AG04449 (cell line): ENCODE measurements around the gene SCUBE1.

Experiments
- CTCF ChIA-PET: fragments of 350-600 bp; formaldehyde crosslinking; extraction: SDS; loops from one replicate; lab custom pipeline; 2021; ENCODE audit warnings: antibody characterized with exemption; lab: Yijun Ruan, JAX
- POLR2A ChIA-PET: fragments of 400-600, 350-600 bp; formaldehyde crosslinking; extraction: SDS; loops from one replicate; lab custom pipeline; 2020; ENCODE audit warnings: antibody characterized with exemption, inconsistent platforms; lab: Yijun Ruan, JAX
- DNase-seq: peaks from one replicate; pipeline ENCODE4 v3.0.0-alpha.2; 2010; ENCODE audit warnings: low read depth, low spot score
- H3K4me3 ChIP-seq: 2 replicates; pipeline ENCODE4 v1.5.1; 2011; ENCODE audit warnings: low read depth, mild to moderate bottlenecking, control low read depth, low read length
- TF ChIP-seq, protein P1 (sequence below): IDR thresholded peaks from one replicate; pipeline ENCODE4 v1.5.1; 2011; ENCODE audit warnings: mild to moderate bottlenecking, moderate library complexity, low read length, control low read depth, inconsistent platforms; ENCODE audit not compliant: insufficient read depth; ENCODE audit errors: missing control alignments

SCUBE1 gene

DNA sequence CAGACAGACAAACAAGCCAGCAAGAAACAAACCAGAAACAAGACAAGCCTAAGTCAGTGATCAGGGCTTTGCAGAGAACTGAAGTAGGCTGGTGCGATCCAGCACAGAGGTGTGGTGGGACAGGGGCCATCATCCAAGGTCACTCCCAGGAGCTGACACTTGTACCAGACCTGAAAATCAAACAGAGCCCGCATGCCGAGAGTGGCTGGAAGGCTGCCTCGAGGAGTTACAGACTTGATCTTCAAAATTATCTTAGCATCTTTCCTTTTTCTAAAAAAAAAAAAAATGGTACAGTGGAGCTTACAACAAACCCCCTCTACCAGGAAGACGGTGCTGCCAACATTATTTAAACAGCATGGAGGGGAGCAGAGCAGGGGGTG, 8.8 kb upstream of the SCUBE1 start:
- DNase-seq: no peak
- POLR2A ChIA-PET: no interaction called here
- CTCF ChIA-PET: no interaction called here
- TF ChIP-seq, protein P1, sequence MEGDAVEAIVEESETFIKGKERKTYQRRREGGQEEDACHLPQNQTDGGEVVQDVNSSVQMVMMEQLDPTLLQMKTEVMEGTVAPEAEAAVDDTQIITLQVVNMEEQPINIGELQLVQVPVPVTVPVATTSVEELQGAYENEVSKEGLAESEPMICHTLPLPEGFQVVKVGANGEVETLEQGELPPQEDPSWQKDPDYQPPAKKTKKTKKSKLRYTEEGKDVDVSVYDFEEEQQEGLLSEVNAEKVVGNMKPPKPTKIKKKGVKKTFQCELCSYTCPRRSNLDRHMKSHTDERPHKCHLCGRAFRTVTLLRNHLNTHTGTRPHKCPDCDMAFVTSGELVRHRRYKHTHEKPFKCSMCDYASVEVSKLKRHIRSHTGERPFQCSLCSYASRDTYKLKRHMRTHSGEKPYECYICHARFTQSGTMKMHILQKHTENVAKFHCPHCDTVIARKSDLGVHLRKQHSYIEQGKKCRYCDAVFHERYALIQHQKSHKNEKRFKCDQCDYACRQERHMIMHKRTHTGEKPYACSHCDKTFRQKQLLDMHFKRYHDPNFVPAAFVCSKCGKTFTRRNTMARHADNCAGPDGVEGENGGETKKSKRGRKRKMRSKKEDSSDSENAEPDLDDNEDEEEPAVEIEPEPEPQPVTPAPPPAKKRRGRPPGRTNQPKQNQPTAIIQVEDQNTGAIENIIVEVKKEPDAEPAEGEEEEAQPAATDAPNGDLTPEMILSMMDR: no peak
- no peak overlapping the region for H3K4me3 ChIP-seq

DNA sequence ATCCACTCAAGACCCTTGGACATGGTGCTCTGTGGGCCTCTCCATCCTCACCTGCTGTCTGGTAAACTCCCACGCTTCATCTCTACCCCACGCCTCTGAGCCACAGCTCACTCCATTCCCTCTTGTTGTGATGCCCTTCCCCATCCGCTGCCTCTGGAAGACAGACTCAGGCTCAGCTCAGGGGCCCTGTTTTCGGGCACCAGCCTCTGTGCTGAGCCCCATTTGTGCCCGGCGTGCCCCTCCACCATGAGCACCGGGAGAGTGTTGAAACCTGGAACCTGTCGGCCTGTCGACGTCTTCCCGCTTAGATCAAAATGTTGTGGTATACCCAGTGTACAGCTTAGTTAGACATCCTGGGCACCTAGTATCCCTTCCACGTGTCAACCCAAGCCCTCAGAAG, 6.5 kb upstream of the SCUBE1 start:
- ChIA-PET POLR2A (no interaction called here), CTCF (interaction anchor here (1.3 to 1.9 kb wide), 3 partner anchors 9 to 76 kb away, joined by 4 to 7 read pairs (median 7); no protein-coding TSS in a partner anchor)
- no peak overlapping the region for H3K4me3 ChIP-seq
- DNase-seq: no peak
- TF ChIP-seq, protein P1: no peak

DNA sequence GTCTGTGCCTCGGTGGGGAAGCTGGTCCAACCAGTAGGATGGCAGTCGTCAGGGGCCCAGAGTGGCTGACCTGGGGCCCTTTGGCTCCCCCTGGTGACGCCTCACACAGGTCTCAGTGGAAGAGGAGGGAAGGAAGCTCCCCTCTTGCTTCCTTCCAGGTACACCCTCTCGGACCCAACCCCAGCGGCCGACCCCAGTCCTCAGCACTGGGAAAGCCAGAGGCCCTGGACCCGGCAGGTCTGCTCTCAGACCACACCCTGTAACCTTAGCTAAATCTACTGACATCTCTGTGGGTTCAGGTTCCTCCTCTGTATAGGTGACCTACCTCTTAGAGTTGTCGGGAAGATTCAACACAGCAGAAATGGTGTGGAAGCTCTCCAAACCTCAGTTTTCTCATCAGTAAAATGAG, 3.4 kb upstream of the SCUBE1 start:
- ChIA-PET POLR2A (no interaction called here), CTCF (interaction anchor here (0.7 to 4.5 kb wide), 20 partner anchors 9 to 118 kb away, joined by 3 to 80 read pairs (median 4); no protein-coding TSS in a partner anchor)
- DNase-seq: no peak
- TF ChIP-seq, protein P1: peak; percentile 70
- no peak overlapping the region for H3K4me3 ChIP-seq

DNA sequence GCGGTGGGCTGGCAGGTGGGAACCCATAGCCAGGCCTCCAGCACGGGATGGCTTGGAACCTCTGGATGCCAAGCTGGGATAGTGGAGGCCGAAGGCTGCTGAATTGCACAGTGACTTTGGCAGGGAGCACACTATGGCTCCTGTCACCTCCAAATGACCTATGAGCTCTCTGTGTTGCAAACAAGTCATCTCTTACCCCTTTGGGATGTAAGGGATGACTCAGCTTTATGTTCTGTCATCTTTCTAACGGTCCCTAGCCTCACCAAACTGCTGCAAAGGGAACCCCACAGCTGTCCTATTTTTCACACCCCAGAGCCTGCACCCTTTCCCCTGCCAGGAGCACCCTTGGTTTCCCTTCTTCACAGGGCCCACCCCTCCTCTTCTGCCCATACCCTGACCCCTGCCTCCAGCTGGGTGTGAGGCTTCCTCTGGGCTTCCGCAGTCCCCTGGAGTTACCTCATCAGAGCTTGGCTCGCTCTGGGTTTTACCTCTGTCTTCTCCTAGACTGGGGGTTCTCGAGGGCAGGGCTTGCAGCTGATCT, 2.7 kb upstream of the SCUBE1 start:
- ChIA-PET POLR2A (no interaction called here), CTCF (interaction anchor here (1.0 to 4.5 kb wide), 14 partner anchors 8 to 118 kb away, joined by 3 to 80 read pairs (median 4); no protein-coding TSS in a partner anchor)
- DNase-seq: no peak
- no peak overlapping the region for H3K4me3 ChIP-seq
- TF ChIP-seq, protein P1: no peak

DNA sequence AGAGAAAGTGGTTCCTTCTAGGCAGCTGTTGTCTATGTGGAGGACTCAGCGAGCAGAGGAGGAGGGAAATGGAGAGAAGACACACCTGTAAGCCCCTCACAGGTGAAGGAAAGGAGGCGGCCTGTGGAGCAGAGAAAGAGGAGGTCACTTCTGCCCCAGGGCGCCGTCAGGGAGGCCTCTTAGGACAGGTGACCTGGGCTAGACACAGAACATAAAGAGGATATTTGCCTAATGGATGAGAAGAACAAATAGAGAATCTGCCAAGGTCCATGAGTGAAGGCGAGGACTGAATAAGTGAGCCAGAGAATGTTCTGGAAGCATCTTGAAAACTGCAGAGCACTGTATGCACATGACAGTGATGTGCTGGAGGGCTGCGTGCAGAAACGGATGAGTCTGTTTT, 2.2 kb upstream of the SCUBE1 start:
- ChIA-PET POLR2A (no interaction called here), CTCF (interaction anchor here (1.1 to 4.5 kb wide), 10 partner anchors 13 to 114 kb away, joined by 3 to 80 read pairs (median 7); no protein-coding TSS in a partner anchor)
- H3K4me3 ChIP-seq: no peak overlapping the region
- TF ChIP-seq, protein P1: no peak
- no peak for DNase-seq

DNA sequence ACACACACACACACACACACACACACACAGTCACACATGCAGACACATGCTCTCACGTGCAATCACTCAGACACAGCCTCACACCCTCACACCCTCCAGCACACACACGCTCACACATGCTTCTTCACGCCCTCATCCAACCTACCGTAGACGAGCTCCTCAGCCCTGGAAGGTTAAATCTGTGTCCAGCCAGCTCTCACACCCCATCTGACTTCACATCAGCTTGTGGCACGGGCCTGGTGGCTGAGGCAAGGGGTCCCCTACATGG, 1.3 kb upstream of the SCUBE1 start:
- ChIA-PET POLR2A (no interaction called here), CTCF (interaction anchor here (1.1 to 4.5 kb wide), 6 partner anchors 10 to 113 kb away, joined by 3 to 80 read pairs (median 6); no protein-coding TSS in a partner anchor)
- DNase-seq: no peak
- TF ChIP-seq, protein P1: no peak
- no peak overlapping the region for H3K4me3 ChIP-seq
